ENCODE measurements around the gene EPN1.

EPN1 gene

DNA sequence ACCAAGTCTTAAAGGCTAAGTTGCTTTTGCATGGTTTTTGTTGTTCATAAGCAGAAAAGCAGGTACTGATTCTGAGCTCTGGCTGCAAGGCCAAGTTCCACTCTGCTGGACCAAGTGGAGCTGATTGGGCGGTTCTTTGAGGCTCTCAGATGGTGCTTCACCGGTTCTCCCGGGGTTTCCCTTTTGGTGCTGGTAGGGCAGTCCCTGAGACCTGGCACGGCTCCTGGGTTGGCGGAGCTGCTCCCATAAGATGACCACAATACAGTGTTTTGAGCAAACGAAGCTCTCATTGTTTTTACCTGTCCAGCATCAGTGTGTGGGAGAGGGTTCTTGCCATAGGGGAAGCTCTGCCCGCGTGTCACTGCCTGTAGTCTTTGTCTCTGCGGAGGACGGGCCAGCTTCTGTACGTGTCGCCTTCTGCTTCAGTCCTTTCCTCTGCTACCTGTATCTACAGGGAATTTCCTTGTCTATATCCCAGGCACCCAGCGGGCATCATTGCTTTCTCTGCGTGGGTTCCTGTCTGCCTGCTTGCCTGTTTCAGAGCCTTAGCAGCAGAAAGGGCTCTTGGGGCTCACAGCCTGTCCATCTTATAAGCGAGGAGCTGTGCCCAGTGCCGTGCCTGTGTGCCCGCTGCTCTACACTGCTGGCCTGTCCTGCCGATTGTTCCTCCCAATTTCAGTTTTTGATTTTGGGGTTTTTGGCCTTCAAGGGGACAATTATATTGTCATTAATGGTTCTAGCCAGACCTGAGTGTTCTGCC is 17.9 kb upstream of the EPN1 start:
- H3K4me3 ChIP-seq (ENCODE audit: low read length) = peak overlapping the region; percentile 79
- no peak for DNase-seq (ENCODE audit: low read depth, low spot score)

DNA sequence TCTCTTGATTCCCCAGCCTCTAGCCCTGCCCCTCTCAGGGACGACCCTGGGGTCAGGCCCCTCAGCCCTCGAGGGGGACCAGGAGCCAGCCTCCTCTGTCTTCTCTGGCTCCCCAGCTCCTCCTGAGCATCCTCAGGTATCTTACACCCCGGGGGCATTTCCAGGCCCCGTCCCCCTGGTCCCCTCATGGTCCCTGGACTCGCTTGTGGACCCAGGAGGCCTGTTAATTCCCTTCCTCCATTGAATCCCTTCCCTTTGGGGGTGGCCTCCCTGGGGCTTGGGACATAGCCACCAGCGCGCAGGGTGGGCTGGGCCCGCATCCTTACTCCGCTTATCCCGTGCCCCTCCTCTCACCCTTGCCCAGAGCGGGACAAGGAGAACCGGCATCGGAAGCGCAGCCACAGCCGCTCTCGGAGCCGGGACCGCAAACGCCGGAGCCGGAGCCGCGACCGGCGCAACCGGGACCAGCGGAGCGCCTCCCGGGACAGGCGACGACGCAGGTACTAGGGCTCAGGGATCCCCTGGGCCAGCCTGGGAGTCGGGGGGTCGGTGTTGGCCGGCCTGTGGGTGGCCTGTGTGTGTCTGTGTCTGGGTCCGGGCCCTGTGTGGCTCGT is 16.1 kb upstream of the EPN1 start:
- no peak for DNase-seq (ENCODE audit: low read depth, low spot score)
- no peak overlapping the region for H3K4me3 ChIP-seq (ENCODE audit: low read length)

- no peak overlapping the region for H3K4me3 ChIP-seq (ENCODE audit: low read length)
- DNase-seq (ENCODE audit: low read depth, low spot score) = no peak
Observed at GRCh38 chr19:55659822-55660221, 15.2 kb upstream of the EPN1 start.

DNA sequence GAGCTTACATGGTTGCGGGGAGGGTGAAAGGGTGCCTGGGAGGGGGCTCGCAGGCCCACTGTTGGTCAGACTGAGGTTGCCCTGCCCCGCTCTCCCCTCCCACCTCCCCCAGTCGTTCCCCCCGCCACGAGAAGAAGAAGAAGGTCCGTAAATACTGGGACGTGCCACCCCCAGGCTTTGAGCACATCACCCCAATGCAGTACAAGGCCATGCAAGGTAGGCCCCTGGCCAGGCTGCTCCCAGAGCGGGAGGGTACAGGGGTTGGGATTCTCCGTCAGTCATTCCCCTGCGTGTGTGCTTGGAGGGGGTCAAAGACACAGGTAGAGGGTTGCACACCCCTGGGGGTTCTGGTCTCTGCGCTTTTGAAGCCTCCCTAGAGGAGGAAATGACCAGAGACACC is 14.6 kb upstream of the EPN1 start:
- DNase-seq (ENCODE audit: low read depth, low spot score) = no peak
- no peak overlapping the region for H3K4me3 ChIP-seq (ENCODE audit: low read length)

DNA sequence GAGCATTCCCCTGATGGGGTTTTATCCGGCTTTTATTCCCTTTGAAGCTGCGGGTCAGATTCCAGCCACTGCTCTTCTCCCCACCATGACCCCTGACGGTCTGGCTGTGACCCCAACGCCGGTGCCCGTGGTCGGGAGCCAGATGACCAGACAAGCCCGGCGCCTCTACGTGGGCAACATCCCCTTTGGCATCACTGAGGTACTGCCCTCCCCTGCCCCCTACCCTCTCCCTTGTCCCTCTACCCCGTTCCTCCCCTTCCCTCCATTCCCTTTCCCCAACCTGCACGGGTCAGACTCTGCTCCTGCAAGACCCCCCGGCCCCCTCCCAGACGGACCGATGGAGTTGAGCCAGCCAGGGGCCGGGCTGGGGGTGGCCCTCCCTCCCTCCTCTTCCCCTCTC is 14.0 kb upstream of the EPN1 start:
- H3K4me3 ChIP-seq (ENCODE audit: low read length) = no peak overlapping the region
- DNase-seq (ENCODE audit: low read depth, low spot score) = no peak

DNA sequence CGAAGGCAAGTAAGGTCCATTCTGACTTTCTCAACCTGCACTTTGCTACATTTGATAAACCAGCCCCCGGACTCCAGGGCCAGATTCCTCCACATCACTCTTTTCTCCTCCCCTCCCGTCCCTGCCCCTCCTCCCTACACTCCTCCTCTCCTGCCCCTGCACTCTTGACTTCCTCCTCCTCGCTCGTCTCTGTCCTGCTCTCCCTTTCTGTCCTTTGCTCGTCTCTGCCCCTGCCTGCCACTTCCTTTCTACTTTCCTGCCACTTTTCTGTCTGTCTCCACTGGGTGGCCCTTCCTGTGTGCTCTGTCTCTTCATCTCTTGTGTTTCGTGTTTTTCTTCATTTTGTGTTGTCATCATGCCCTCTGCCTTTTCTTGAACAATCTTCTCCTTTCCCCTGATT is 13.2 kb upstream of the EPN1 start:
- no peak overlapping the region for H3K4me3 ChIP-seq (ENCODE audit: low read length)
- DNase-seq (ENCODE audit: low read depth, low spot score) = no peak

DNA sequence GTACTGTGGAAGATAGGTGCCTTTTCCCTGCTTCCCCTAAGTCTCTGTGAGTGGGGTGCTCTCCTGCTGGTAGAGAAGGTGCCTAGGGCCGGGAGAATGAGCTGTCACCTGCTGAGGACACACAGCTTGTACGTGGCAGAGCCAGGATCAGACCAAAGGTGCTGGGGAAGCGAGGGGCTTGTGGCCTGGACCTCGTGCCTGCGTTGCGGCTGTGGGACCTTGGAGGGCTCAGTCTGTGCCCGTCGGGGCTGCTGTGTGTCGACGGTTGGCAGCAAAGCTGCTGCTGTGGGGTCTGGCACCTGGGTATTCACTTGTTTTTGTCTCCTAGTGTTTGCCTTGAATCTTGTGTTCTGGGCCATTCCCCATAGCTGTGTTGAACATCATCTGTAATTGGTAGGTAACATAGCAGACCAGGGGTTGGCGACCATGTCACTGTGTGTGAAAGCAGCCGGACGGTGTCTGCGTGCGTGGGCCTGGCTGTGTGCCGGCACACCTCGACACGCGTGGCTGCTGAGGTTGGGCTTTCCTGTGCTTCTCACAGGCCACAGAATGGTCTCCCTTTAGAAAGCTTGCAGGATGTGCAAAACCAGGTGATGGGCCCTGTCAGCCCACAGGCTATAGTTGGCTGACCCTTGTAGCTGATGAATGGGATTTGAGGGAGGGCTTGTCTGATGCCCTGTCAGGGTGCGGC is 11.0 kb upstream of the EPN1 start:
- H3K4me3 ChIP-seq (ENCODE audit: low read length) = no peak overlapping the region
- DNase-seq (ENCODE audit: low read depth, low spot score) = no peak

- no peak for DNase-seq (ENCODE audit: low read depth, low spot score)
- H3K4me3 ChIP-seq (ENCODE audit: low read length) = no peak overlapping the region
Observed at GRCh38 chr19:55666343-55667005, 8.6 kb upstream of the EPN1 start.

DNA sequence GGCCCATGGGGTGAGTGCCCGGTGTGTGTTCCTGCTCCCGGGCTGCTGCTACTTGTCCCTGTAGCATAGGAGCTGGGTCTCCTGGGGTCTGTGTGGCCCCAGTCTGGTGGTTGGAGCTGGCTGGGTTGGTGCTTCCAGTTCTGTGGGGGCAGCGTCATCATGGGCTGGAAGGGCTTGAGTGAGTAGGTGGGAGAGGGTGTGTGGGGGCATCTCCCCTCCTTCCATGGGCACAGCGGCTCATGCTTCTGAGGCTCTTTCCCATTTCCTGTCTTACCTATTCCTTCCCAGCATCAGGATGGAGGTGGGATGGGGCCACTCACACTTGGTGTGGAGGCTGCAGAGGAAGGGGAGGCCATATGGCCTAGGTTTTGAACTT is 8.0 kb upstream of the EPN1 start:
- no peak for DNase-seq (ENCODE audit: low read depth, low spot score)
- H3K4me3 ChIP-seq (ENCODE audit: low read length) = no peak overlapping the region

GRCh38 chr19:55667511-55667910 is 7.5 kb upstream of the EPN1 start:
- no peak for DNase-seq (ENCODE audit: low read depth, low spot score)
- H3K4me3 ChIP-seq (ENCODE audit: low read length) = no peak overlapping the region

DNA sequence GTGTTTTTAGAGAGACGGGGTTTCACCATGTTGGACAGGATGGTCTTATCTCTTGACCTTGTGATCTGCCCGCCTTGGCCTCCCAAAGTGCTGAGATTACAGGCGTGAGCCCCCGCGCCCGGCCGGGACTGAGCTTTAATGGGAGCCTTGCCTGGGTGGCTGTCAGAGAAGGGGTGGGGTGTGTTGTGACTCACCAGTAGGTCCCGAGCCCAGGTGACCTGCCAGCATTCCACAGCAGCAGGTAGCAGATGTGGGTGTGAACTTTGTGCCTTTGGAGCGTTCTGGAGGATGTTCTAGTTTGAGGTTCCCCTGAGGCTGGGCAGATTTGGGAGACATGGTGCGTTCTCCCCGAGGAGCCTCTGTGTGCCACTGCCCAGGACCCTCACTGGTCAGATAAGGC is 7.1 kb upstream of the EPN1 start:
- H3K4me3 ChIP-seq (ENCODE audit: low read length) = no peak overlapping the region
- DNase-seq (ENCODE audit: low read depth, low spot score) = no peak

DNA sequence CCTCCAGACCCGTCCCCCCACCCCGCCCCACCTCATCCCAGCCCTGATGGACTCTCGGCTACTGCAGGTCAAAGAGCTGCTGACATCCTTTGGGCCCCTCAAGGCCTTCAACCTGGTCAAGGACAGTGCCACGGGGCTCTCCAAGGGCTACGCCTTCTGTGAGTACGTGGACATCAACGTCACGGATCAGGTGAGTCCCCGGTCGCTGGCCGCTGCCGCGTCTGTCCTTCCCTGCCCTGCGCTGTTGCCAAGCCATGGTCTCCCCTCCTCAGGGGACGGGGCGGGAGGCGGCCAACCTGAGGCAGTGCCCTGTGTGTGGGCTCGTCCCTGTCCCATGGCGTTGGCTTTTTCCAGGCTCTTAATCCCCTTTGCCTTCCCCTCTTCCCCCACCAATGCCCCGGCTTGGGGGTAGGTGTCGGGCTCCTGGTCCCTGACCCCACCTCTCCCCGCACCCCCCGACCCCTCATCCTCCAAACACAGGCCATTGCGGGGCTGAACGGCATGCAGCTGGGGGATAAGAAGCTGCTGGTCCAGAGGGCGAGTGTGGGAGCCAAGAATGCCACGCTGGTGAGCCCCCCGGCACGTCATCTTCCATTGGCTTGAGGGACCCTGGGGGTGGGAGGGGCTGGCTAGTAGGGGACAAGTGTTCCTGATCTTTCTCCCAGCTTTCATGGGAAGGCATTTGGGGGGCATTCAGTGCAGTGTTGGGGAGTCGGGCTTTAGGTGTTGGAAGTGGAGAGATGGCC is 6.2 kb upstream of the EPN1 start:
- H3K4me3 ChIP-seq (ENCODE audit: low read length) = no peak overlapping the region
- DNase-seq (ENCODE audit: low read depth, low spot score) = no peak

- DNase-seq (ENCODE audit: low read depth, low spot score) = no peak
- H3K4me3 ChIP-seq (ENCODE audit: low read length) = no peak overlapping the region
Observed at GRCh38 chr19:55669418-55670279, 5.4 kb upstream of the EPN1 start.

DNA sequence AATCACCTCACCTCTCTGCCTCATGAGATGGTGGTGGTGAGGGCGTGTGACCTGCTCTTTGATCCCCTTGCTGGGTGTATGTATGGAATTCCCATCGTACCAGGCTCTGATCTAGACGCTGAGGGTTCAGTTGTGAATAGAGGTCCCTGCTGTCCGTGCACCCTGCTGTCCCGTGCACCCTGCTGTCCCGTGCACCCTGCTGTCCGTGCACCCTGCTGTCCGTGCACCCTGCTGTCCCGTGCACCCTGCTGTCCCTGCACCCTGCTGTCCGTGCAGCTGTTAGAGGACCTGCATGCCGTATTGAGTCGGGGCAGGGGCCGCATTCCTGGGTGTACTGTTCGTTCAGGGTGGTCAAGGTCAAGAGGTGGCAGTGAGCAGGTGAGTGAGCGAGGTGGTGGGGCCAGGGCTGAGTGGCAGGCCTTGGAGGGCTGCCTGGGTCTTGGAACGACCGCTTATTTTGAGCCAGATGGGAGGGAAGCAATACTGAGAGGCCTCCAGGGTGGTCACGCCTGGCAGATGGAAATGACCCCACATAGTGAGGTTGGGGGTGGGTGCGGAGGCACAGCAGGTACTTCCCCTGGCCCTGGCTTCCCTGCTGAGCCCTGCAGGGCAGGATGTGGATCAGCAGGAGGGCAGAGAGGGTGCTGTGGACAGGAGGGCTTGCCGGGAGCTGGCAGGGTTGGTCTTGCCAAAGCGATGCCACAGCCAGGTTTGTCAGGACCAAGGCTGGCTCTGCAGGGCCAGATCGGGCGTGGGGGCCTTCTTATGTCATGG is 4.6 kb upstream of the EPN1 start:
- no peak for DNase-seq (ENCODE audit: low read depth, low spot score)
- no peak overlapping the region for H3K4me3 ChIP-seq (ENCODE audit: low read length)

DNA sequence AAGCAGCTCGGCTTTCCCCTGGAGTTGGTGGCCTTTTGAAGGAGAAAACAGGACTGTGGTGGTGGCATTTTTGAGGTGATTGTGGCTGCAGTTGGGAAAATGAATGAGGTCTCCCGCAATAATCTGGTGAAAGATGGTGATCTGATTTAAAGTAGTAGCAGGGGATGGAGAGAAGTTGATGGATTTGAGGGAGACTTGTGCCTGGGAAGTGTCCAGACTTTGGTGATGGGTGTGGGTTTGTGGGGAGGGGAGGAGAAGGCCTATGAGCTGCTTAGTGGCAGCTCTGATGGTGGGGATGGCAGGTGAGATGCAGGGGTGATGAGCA is 4.0 kb upstream of the EPN1 start:
- DNase-seq (ENCODE audit: low read depth, low spot score) = no peak
- no peak overlapping the region for H3K4me3 ChIP-seq (ENCODE audit: low read length)

GRCh38 chr19:55672418-55672817 is 2.6 kb upstream of the EPN1 start:
- no peak overlapping the region for H3K4me3 ChIP-seq (ENCODE audit: low read length)
- DNase-seq (ENCODE audit: low read depth, low spot score) = no peak

- DNase-seq (ENCODE audit: low read depth, low spot score) = no peak
- H3K4me3 ChIP-seq (ENCODE audit: low read length) = no peak overlapping the region
Observed at GRCh38 chr19:55673465-55673864, 1.6 kb upstream of the EPN1 start.

DNA sequence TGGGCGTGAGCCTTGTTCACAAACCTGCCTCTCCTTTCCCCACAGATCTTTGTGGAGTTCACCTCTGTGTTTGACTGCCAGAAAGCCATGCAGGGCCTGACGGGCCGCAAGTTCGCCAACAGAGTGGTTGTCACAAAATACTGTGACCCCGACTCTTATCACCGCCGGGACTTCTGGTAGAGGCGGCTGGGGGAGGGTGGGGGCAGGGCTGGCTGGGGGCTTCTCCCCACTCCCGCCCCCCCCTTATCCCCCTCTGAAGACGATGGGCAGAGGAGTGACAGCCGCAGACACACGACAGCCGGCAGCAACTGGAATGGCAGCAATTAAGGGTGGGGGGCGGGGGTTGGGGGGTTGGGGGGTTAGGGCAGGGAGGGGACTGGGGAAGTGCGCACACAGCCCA is 1.1 kb upstream of the EPN1 start:
- H3K4me3 ChIP-seq (ENCODE audit: low read length) = peak overlapping the region; percentile 93; the same call in 1 of the 2 replicates
- DNase-seq (ENCODE audit: low read depth, low spot score) = no peak

All from Jurkat, Clone E6-1 (cell line).